Measurements from ENCODE around the gene PRDM16.

Gene PRDM16

GRCh38 chr1:3390291-3390690, 321.3 kb downstream of the PRDM16 start:
- no peak for DNase-seq

DNA sequence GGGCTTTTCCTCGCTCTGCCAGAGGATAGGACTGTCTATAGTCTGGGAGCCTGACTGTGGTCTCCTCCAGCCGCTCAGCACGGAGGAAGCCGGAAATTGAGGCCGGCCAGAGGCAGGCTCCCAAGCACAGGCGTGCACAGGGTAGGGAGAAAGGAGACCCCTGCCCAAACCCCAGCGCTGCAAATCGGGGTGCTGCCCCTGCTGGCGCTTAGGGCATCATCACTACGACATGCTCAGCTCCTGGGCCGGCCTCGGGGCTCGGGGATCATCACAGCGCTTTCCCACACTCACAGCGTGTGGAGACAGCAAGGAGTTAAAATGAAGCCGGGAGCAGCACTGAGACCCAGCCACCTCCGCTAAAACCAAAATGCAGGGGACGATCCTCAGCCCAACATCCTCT, 322.7 kb downstream of the PRDM16 start:
- DNase-seq = no peak

DNA sequence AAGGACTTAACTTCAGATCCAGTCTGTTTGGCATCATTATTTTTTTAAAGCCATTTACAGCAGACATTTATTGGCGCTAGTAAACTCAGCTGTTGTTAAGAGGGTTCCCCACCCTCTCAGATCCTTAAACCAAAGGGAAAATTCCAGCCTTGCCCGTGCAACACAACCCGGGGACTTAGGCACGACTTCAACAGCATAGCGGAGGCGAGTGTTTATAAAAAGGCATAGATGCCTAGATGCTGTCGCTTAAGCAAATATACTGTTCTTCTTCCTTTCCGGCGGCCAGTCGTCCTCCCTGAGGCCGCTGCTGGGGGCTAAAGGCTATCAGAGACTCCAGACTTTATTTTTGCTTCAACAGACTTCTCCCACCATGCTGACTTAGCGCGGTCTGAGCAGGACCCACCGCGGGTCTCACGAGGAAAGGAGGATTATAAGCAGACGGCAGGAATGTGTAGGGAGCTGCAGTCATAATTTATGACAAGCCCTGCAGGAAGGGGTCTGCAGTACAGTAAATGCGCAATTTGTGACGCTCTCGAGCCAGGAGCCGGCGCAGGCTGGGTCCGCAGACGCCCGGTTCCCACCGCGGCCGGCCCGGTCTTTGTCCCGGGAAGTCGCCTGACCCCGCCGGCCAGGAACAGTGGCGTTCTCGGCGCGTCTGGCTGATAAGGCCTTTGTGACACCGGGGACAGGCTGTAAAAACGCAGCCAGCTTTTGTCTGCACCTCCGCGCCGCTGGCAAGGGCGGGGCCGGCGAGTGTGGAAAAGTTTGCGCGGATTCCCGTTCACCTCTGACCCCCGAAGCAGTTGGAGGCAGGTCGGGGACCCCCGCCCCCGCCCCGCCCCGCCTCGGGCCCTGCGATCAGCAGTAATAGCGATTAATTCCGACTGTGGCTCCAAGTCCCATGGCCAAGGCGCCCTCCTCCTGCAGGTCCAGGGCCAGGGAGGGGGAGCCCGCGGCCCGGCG, 324.3 kb downstream of the PRDM16 start:
- no peak for DNase-seq

GRCh38 chr1:3393987-3394920, 325.3 kb downstream of the PRDM16 start:
- DNase-seq = no peak

- no peak for DNase-seq
Observed at GRCh38 chr1:3396411-3396810, 327.4 kb downstream of the PRDM16 start.

- no peak for DNase-seq
Observed at GRCh38 chr1:3397311-3397710, 328.3 kb downstream of the PRDM16 start.

DNA sequence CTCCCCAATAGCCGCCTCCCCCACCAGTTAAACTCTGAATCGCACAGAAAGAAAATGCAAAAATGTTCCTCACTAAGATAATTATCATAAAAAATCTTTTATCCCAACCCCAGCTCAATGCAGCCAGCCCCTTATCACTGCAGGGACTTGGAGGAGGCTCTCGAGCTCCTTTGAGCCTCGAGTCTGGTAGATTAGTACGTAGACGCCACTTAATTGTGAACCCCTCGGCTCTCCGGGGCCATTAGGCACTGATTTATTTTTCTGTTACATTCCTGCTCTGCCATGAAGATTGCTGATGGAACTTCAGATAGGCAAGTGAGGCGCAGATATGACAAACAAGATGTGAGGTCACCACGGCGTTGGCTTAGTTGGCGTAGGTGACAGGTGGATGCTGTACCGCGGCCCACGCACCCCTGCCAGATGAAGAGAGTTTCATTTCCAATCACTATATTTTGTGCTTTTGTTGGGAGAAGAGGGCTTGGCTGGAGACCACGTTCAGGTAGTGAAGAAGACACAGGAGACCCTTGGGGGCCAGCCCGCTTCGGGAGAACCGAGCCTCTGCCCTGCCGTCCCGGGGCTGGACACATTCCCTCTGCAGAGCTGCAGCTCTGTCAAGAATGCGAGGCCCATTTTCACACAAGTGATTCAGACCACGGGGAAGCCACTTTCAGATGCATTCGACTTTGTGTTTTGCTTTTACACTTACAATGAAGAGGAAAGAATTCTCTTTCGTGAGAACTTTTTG, 329.6 kb downstream of the PRDM16 start:
- no peak for DNase-seq

- DNase-seq = no peak
Observed at GRCh38 chr1:3399732-3400131, 330.7 kb downstream of the PRDM16 start.

- DNase-seq = no peak
Observed at GRCh38 chr1:3401585-3402257, 332.7 kb downstream of the PRDM16 start.

DNA sequence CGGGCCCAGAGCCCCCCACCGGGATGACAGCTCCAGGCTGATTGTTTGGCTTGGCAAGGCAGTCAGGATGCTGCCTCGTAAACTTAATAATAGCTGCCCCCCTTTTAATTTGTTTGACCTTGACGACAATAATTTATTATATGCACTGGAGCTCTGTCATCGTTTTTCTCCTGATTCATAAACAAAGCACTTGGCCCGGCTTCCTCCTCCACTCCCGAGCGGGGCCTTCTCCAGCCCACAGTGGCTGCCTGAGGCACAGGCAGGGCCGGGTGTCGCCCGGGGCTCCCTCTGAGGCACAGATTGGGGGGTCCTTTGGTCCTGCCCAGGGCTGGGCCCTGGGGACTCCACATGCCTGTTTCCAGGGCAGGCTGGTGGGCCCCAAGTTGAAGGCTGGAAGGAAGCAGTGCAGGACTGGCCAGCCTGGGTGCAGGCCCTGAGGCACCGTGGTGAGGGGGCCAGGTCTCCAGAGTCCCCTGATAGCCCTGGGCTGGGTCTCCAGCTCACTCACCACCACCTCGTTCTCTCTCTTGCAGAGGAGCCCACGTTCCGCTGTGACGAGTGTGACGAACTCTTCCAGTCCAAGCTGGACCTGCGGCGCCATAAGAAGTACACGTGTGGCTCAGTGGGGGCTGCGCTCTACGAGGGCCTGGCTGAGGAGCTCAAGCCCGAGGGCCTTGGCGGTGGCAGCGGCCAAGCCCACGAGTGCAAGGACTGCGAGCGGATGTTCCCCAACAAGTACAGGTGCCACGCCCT, 333.4 kb downstream of the PRDM16 start:
- DNase-seq = no peak

- DNase-seq = no peak
Observed at GRCh38 chr1:3403011-3403345, 334.0 kb downstream of the PRDM16 start.

GRCh38 chr1:3403388-3404231, 334.6 kb downstream of the PRDM16 start:
- DNase-seq = no peak

GRCh38 chr1:3404301-3404700, 335.3 kb downstream of the PRDM16 start:
- no peak for DNase-seq

DNA sequence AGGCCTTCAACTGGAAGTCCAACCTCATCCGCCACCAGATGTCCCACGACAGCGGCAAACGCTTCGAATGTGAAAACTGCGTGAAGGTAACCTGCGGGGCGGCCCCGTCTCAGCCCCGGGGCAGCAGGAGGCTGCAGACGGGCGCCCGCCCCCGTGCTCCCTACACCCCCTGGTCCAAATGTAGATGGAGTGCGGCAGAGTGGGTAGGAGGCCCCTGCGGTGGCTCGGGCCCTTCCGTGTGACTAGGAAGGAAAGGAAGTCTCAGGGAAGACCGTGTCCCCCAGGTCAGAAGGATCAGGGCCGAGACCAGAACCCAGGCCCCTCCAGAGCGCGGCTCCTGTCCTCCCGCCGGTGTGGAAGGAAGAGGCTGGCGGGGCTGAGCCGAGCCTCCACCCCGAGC, 335.8 kb downstream of the PRDM16 start:
- DNase-seq = no peak

DNA sequence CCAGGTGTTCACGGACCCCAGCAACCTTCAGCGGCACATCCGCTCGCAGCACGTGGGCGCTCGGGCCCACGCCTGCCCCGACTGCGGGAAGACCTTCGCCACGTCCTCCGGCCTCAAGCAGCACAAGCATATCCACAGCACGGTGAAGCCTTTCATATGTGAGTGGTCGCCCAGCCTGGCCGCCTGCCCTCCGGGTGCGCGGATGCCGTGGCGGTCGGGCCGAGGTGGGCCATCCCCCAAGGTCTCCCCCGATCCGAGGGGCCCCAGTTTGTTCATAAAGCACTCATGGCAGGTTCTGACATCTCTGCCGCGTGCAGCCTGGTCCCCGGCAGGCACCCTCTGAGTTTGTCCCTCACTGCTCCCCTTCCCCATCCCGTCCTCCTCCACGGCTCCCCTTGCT, 336.5 kb downstream of the PRDM16 start:
- no peak for DNase-seq

- no peak for DNase-seq
Observed at GRCh38 chr1:3405974-3406867, 337.2 kb downstream of the PRDM16 start.

- DNase-seq = no peak
Observed at GRCh38 chr1:3407021-3407420, 338.0 kb downstream of the PRDM16 start.

DNA sequence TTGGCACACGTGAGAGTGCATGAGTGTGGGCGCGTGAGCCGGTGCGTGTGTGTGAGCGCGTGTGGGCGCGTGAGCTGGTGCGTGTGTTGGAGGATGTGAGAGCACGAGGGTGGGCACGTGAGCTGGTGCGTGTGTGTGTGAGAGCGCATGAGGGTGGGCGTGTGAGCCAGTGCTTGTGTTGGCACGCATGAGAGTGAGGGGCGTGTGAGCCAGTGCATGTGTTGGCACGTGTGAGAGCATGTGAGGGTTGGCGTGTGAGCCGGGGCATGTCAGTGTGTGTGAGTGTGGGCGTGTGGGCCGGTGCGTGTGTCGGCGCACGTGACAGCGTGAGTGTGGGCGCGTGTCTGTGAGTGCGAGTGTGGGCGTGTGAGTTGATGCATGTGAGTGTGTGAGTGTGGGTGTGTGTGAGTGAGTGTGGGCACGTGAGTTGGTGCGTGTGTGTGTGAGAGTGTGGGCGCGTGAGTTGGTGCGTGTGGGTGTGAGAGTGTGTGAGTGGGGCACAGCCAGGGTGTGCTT, 339.8 kb downstream of the PRDM16 start:
- DNase-seq = no peak

DNA sequence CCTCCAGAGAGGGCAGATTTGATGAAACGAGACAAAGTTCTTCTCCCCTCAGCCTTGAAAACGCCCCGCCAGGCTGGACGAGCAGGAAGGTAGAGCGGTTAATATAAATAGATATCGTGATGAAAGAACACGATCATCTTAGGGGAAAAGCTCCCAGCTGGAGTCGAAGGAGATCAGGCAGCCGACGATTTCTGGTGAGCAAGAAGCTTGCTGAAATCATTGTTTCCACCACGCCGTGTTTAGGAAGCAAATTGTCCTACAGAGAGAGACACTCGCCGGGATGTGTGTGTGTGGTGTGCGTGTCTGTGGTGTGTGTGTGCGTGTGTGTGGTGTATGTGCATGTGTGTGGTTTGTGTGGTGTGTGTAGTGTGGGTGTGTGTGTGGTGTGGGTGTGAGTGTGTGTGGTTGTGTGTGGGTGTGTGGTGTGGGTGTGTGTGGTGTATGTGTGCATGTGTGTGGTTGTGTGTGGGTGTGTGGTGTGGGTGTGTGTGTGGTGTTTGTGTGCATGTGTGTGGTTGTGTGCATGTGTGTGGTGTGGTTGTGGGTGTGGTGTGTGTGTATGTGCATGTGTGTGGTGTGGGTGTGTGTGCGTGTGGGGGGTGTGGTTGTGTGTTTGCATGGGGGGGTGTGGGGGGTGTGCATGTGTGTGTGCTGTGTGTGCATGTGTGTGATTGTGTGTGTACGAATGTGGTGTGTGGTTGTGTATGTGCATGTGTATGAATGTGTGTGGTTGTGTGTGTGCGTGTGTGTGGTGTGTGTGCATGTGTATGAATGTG, 340.6 kb downstream of the PRDM16 start:
- DNase-seq = no peak

All from SIG-M5 (cell line).